K562 (cell line): ENCODE results near the gene CAPN5. TPM values are rescaled to one million over a fixed set of nuclear protein-coding genes. Genes with fewer than 3 reads are reported as not detected.

ENCODE experiments used
- CBX2 ChIP-seq: fragments of 200-600 bp; sonication (generic); IDR thresholded peaks from one replicate; pipeline ENCODE4 v1.6.1; 2012; ENCODE audit warnings: mild to moderate bottlenecking, low read length, inconsistent platforms; ENCODE audit not compliant: insufficient read depth, poor library complexity, severe bottlenecking
- EGR1 ChIP-seq: fragments of 450-650 bp; conservative IDR thresholded peaks from 2 replicates; pipeline ENCODE4 v1.6.1; 2017; ENCODE audit warnings: mild to moderate bottlenecking
- GATAD2A ChIP-seq: fragments of 450-650 bp; IDR thresholded peaks from 2 replicates; pipeline ENCODE4 v1.6.1; 2017
- MAFK ChIP-seq: IDR thresholded peaks from 2 replicates; pipeline ENCODE4 v1.6.1; 2011; ENCODE audit warnings: low read length, improper control_type of control experiment
- MIER1 ChIP-seq: fragments of 450-650 bp; IDR thresholded peaks from 2 replicates; pipeline ENCODE4 v1.6.1; 2016; ENCODE audit warnings: antibody characterized with exemption, mild to moderate bottlenecking, low read depth
- NEUROD1 ChIP-seq: fragments of 150-350 bp; IDR thresholded peaks from 2 replicates; pipeline ENCODE4 v1.6.1; 2014; ENCODE audit warnings: borderline replicate concordance, low read length, low read depth; ENCODE audit not compliant: partially characterized antibody
- NR2C1 ChIP-seq, 2 experiments: fragments of 450-650 bp; IDR thresholded peaks; 2 replicates each; pipeline ENCODE4 v1.6.1; 2017; ENCODE audit warnings: mild to moderate bottlenecking in 2 of 2, antibody characterized with exemption in 1 of 2, inconsistent platforms in 1 of 2, missing compliant biosample characterization in 1 of 2, missing genetic modification characterization in 1 of 2
- RAD51 ChIP-seq: fragments of 450-650 bp; IDR thresholded peaks from 2 replicates; pipeline ENCODE4 v1.7.1; 2016; ENCODE audit warnings: low read depth, mild to moderate bottlenecking, borderline replicate concordance
- ZNF224 ChIP-seq: sonication (generic); formaldehyde crosslinking; IDR thresholded peaks from 2 replicates; pipeline ENCODE4 v1.8.0; 2022; ENCODE audit warnings: mild to moderate bottlenecking, missing genetic modification reagents
- ZNF232 ChIP-seq: sonication (generic); formaldehyde crosslinking; IDR thresholded peaks from 2 replicates; pipeline ENCODE4 v1.8.0; 2022; ENCODE audit warnings: mild to moderate bottlenecking, missing genetic modification reagents
- polyA plus RNA-seq, 8 experiments: library from polyadenylated mRNA; depleted of rRNA in 4 of 8; stranded (reverse) in 5 of 8; unstranded in 3 of 8; fragments of >200 nt; fragmentation: Nextera tagmentation in 2 of 8; fragmentation: Illumina TruSeq in 1 of 8; extraction: Ambion mirVana in 2 of 8; extraction: Trizol in 1 of 8; gene quantifications; 2 replicates each; pipeline versions ENCODE4 v1.2.1 to v1.2.3, GENCODE V29; 2011 to 2014; ENCODE audit warnings: inconsistent platforms in 1 of 8, missing spikeins in 1 of 8
- total RNA-seq, 7 experiments: library from RNA; depleted of rRNA in 6 of 7; stranded (reverse); fragments of >200 nt in 6 of 7; fragmentation: Illumina TruSeq in 2 of 7; extraction: Trizol in 2 of 7; gene quantifications; 2 replicates each; pipeline versions ENCODE4 v1.2.1 to v1.2.3, GENCODE V29; 2011 to 2021; ENCODE audit warnings: low replicate concordance in 1 of 7
- TF ChIP-seq, protein P1 (sequence below), 2 experiments: fragments of 450-650 bp in 1 of 2; sonication (generic) in 1 of 2; formaldehyde crosslinking in 1 of 2; IDR thresholded peaks; 2 replicates each; pipeline versions ENCODE4 v1.7.1 to v1.9.0; 2016 to 2022; ENCODE audit warnings: inconsistent platforms in 1 of 2, mild to moderate bottlenecking in 1 of 2, missing genetic modification reagents in 1 of 2

CAPN5 gene
- total and polyA plus RNA-seq, 9 of the 15 experiments (the other 6 are each of a cell fraction or from before 2014, with no cell fraction given) = 0.04 to 0.44 (median 0.14) TPM; not detected in 2

DNA sequence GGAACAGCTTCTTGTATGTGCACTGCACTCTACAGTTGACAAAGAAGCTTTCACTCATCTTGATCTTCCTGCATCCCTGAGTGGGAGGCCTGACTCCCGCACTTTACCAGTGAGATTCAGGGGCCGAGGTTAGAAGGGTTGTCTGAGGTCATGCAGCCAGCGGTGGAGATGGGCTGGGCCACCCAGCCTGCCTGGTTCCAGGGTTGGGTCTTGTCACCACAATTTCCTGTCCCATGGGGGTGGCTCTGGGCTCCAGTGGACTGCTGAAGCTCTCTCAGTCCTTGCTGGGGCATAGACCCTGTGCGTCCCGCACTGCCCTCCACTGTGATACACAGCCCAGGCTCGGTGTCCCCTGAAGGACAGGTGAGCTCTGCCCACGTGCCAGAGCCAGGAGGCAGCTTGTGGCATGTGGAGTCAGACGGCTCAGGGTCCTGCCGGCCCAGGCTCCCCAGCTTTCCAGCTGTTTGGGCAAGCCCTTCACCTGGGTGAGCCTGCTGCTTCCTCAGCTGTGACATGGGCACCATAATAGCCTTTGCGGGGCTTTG lies 54.4 kb downstream of the CAPN5 start (continued):
- TF ChIP-seq, protein P1, sequence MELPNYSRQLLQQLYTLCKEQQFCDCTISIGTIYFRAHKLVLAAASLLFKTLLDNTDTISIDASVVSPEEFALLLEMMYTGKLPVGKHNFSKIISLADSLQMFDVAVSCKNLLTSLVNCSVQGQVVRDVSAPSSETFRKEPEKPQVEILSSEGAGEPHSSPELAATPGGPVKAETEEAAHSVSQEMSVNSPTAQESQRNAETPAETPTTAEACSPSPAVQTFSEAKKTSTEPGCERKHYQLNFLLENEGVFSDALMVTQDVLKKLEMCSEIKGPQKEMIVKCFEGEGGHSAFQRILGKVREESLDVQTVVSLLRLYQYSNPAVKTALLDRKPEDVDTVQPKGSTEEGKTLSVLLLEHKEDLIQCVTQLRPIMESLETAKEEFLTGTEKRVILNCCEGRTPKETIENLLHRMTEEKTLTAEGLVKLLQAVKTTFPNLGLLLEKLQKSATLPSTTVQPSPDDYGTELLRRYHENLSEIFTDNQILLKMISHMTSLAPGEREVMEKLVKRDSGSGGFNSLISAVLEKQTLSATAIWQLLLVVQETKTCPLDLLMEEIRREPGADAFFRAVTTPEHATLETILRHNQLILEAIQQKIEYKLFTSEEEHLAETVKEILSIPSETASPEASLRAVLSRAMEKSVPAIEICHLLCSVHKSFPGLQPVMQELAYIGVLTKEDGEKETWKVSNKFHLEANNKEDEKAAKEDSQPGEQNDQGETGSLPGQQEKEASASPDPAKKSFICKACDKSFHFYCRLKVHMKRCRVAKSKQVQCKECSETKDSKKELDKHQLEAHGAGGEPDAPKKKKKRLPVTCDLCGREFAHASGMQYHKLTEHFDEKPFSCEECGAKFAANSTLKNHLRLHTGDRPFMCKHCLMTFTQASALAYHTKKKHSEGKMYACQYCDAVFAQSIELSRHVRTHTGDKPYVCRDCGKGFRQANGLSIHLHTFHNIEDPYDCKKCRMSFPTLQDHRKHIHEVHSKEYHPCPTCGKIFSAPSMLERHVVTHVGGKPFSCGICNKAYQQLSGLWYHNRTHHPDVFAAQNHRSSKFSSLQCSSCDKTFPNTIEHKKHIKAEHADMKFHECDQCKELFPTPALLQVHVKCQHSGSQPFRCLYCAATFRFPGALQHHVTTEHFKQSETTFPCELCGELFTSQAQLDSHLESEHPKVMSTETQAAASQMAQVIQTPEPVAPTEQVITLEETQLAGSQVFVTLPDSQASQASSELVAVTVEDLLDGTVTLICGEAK (IDR thresholded peaks at IDR 0.05) = no peak
- TF ChIP-seq, protein P1 (CRISPR knock-in tag; IDR thresholded peaks at IDR 0.05) = no peak
- no peak for TF ChIP-seq ZNF224 (CRISPR knock-in tag)
- no peak for TF ChIP-seq RAD51
- TF ChIP-seq CBX2 = no peak
- no peak for TF ChIP-seq NR2C1 (IDR thresholded peaks at IDR 0.05)
- no peak for TF ChIP-seq NR2C1 (tag; IDR thresholded peaks at IDR 0.05)
- TF ChIP-seq MIER1 = no peak
- no peak for TF ChIP-seq EGR1
- no peak for TF ChIP-seq GATAD2A
- no peak for TF ChIP-seq ZNF232 (CRISPR knock-in tag)
- no peak for TF ChIP-seq MAFK
- TF ChIP-seq NEUROD1 = no peak
